ENCODE data around the gene MINAR1.

- no peak for TF ChIP-seq CTCF (optimal IDR thresholded peaks at IDR 0.05 in 1 of 3, IDR thresholded peaks at IDR 0.05 in 1 of 3, conservative IDR thresholded peaks at IDR 0.05 in 1 of 3; ENCODE audit: extremely low read depth in 1 of 3, insufficient read depth in 2 of 3, low read length in 3 of 3)
- no peak for TF ChIP-seq EZH2 (IDR thresholded peaks at IDR 0.05; ENCODE audit: low read length)
These were observed 30.0 kb upstream of the MINAR1 start for GRCh38 chr15:79402136-79402535.
